Muscle layer of duodenum (tissue), 2 donors: ENCODE measurements around the gene ATP5MK.
A peak's percentile ranks its signal among the peaks of the same experiment; 100 is the strongest.

ENCODE experiments used
- H3K27ac ChIP-seq: one replicate; pipeline ENCODE4 v1.7.0; 2013; ENCODE audit warnings: mild to moderate bottlenecking, low read length
- H3K27me3 ChIP-seq: one replicate; pipeline ENCODE4 v1.7.0; 2013; ENCODE audit warnings: low read depth, mild to moderate bottlenecking, control low read depth, low read length
- H3K36me3 ChIP-seq, 2 donors: one replicate each; pipeline ENCODE4 v1.7.0; 2013; ENCODE audit warnings: low read length in 2 of 2, control low read depth in 1 of 2, mild to moderate bottlenecking in 1 of 2; ENCODE audit not compliant: insufficient read depth in 2 of 2, control insufficient read depth in 1 of 2
- H3K4me1 ChIP-seq, 2 donors: one replicate each; pipeline ENCODE4 v1.7.0; 2013; ENCODE audit warnings: low read length in 2 of 2, mild to moderate bottlenecking in 2 of 2, control low read depth in 1 of 2, moderate library complexity in 1 of 2; ENCODE audit not compliant: insufficient read depth in 2 of 2, control insufficient read depth in 1 of 2
- H3K4me3 ChIP-seq, 2 donors: one replicate each; pipeline ENCODE4 v1.7.0; 2013; ENCODE audit warnings: low read length in 2 of 2, low read depth in 1 of 2, mild to moderate bottlenecking in 1 of 2
- H3K9me3 ChIP-seq, 2 donors: one replicate each; pipeline ENCODE4 v1.7.0; 2013; ENCODE audit warnings: low read length in 2 of 2, control low read depth in 1 of 2, mild to moderate bottlenecking in 1 of 2; ENCODE audit not compliant: control insufficient read depth in 1 of 2
- donor health status: healthy.

ATP5MK gene

GRCh38 chr10:103396067-103396788 lies at the start of gene ATP5MK, which contains the start of gene PDCD11:
Gene ATP5MK (minus strand): TSS chr10:103396475. CDS start chr10:103392457, 4,018 bp downstream.
Gene PDCD11 (plus strand): TSS chr10:103396626. CDS start chr10:103398427, 1,801 bp downstream.
- Histone ChIP-seq H3K4me1 (peaks cover 13 to 38% of the 10 kb centered on the region in 2 donors), H3K36me3 (peaks cover 20 to 32% of the 10 kb centered on the region in 2 donors), H3K27ac (peak within 1 kb of the TSS; percentile 94), H3K27me3 (no peaks in the 10 kb centered on the region), H3K4me3 (peak within 1 kb of the TSS; percentile 91 to 96), H3K9me3 (no peaks in the 10 kb centered on the region)

GRCh38 chr10:103445366-103445765 lies 49.1 kb upstream of the ATP5MK start:
- peaks cover 35 to 79% of the 10 kb centered on the region in 2 donors for H3K36me3 ChIP-seq
- no peak overlapping the region for H3K4me3 ChIP-seq
- peak overlapping the region; percentile 69 for H3K27ac ChIP-seq
- no peaks in the 10 kb centered on the region for H3K27me3 ChIP-seq
- H3K4me1 ChIP-seq = peaks cover 7 to 26% of the 10 kb centered on the region in 2 donors
- no peaks in the 10 kb centered on the region for H3K9me3 ChIP-seq

GRCh38 chr10:103444478-103444877 lies 48.2 kb upstream of the ATP5MK start:
- no peak overlapping the region for H3K27ac ChIP-seq

GRCh38 chr10:103443475-103444185 lies 47.4 kb upstream of the ATP5MK start:
- Histone ChIP-seq H3K4me3 (no peak overlapping the region), H3K9me3 (no peaks in the 10 kb centered on the region), H3K36me3 (peaks cover 47 to 85% of the 10 kb centered on the region in 2 donors), H3K27ac (no peak overlapping the region), H3K4me1 (peaks cover 0 to 9% of the 10 kb centered on the region in 2 donors), H3K27me3 (no peaks in the 10 kb centered on the region)

More at GRCh38 chr10:103444478-103444877, 48.2 kb upstream of the ATP5MK start:
- Histone ChIP-seq H3K27me3 (no peaks in the 10 kb centered on the region), H3K4me1 (peaks cover 0 to 18% of the 10 kb centered on the region in 2 donors), H3K9me3 (no peaks in the 10 kb centered on the region), H3K36me3 (peaks cover 44 to 83% of the 10 kb centered on the region in 2 donors), H3K4me3 (no peak overlapping the region)

- no peaks in the 10 kb centered on the region for H3K27me3 ChIP-seq
- H3K36me3 ChIP-seq = peaks cover 50 to 84% of the 10 kb centered on the region in 2 donors
- no peak overlapping the region for H3K27ac ChIP-seq
- no peaks in the 10 kb centered on the region for H3K9me3 ChIP-seq
- peaks cover 0 to 8% of the 10 kb centered on the region in 2 donors for H3K4me1 ChIP-seq
- H3K4me3 ChIP-seq = no peak overlapping the region
Observed at GRCh38 chr10:103442031-103442461, 45.8 kb upstream of the ATP5MK start.

GRCh38 chr10:103441611-103442010 lies 45.3 kb upstream of the ATP5MK start:
- no peak overlapping the region for H3K4me3 ChIP-seq

GRCh38 chr10:103441206-103441605 lies 44.9 kb upstream of the ATP5MK start:
- H3K4me1 ChIP-seq = peaks cover 0 to 8% of the 10 kb centered on the region in 2 donors

More at GRCh38 chr10:103441611-103442010, 45.3 kb upstream of the ATP5MK start:
- H3K27me3 ChIP-seq = no peaks in the 10 kb centered on the region
- H3K9me3 ChIP-seq = no peaks in the 10 kb centered on the region
- peaks cover 53 to 81% of the 10 kb centered on the region in 2 donors for H3K36me3 ChIP-seq
- H3K4me1 ChIP-seq = peaks cover 0 to 8% of the 10 kb centered on the region in 2 donors
- no peak overlapping the region for H3K27ac ChIP-seq

GRCh38 chr10:103440416-103440815 lies 44.1 kb upstream of the ATP5MK start:
- Histone ChIP-seq H3K27ac (no peak overlapping the region), H3K27me3 (no peaks in the 10 kb centered on the region), H3K4me3 (no peak overlapping the region), H3K36me3 (peaks cover 53 to 77% of the 10 kb centered on the region in 2 donors), H3K4me1 (peaks cover 0 to 3% of the 10 kb centered on the region in 2 donors), H3K9me3 (no peaks in the 10 kb centered on the region)

More at GRCh38 chr10:103441206-103441605, 44.9 kb upstream of the ATP5MK start:
- Histone ChIP-seq H3K36me3 (peaks cover 57 to 80% of the 10 kb centered on the region in 2 donors), H3K27ac (no peak overlapping the region), H3K9me3 (no peaks in the 10 kb centered on the region), H3K27me3 (no peaks in the 10 kb centered on the region), H3K4me3 (no peak overlapping the region)

- H3K27me3 ChIP-seq = no peaks in the 10 kb centered on the region
- no peak overlapping the region for H3K27ac ChIP-seq
- no peak overlapping the region for H3K4me3 ChIP-seq
- H3K4me1 ChIP-seq = no peaks in the 10 kb centered on the region
- no peaks in the 10 kb centered on the region for H3K9me3 ChIP-seq
- peaks cover 47 to 73% of the 10 kb centered on the region in 2 donors for H3K36me3 ChIP-seq
Observed at GRCh38 chr10:103439776-103440175, 43.5 kb upstream of the ATP5MK start.

GRCh38 chr10:103433858-103434257 lies 37.6 kb upstream of the ATP5MK start:
- Histone ChIP-seq H3K27ac (no peak overlapping the region), H3K27me3 (no peaks in the 10 kb centered on the region), H3K36me3 (peaks cover 44 to 47% of the 10 kb centered on the region in 2 donors)

GRCh38 chr10:103431902-103432301 lies 35.6 kb upstream of the ATP5MK start:
- Histone ChIP-seq H3K27ac (no peak overlapping the region), H3K27me3 (no peaks in the 10 kb centered on the region), H3K36me3 (peaks cover 37 to 47% of the 10 kb centered on the region in 2 donors), H3K9me3 (no peaks in the 10 kb centered on the region), H3K4me3 (no peak overlapping the region), H3K4me1 (peaks cover 0 to 3% of the 10 kb centered on the region in 2 donors)

More at GRCh38 chr10:103433858-103434257, 37.6 kb upstream of the ATP5MK start:
- H3K4me1 ChIP-seq = peaks cover 0 to 3% of the 10 kb centered on the region in 2 donors
- no peaks in the 10 kb centered on the region for H3K9me3 ChIP-seq
- H3K4me3 ChIP-seq = no peak overlapping the region
